DMS153 treated with DMSO at 0.1 percent for 48 hours (cell line): ENCODE results near the gene ARHGAP6.
"Not testable (repeated sequence)": the region's sequence is repeated elsewhere in the genome, so short reads cannot be mapped to it uniquely, and the experiment has no call there.

Source experiments
- DNase-seq: peaks from one replicate; lab custom pipeline; 2025; ENCODE audit not compliant: unreplicated experiment; lab: John Stamatoyannopoulos, UW

Gene ARHGAP6

GRCh38 chrX:11647138-11647537, 18.6 kb downstream of the ARHGAP6 start:
- DNase-seq: no peak

- no peak for DNase-seq
Measured at GRCh38 chrX:11641349-11642065, 24.2 kb downstream of the ARHGAP6 start.

DNA sequence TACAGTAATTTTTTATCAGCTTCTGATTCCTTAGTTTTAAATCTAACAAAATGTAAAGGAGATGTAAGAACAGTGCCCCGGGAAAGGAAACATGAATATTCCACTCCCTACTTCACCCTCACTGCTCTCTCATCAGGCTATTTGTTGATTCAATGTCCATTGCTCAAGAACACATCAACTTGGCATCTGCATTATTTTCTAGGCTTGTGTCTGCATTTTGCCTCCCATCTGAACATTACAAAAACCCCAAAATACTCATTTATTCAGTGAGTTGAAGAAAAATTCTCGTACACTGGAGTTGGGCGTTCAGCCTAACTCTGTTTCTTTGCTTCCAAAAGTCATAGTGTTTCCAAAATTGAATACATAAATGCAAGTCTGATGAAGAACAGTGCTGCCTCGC, 25.6 kb downstream of the ARHGAP6 start:
- DNase-seq: no peak

- DNase-seq: no peak
Measured at GRCh38 chrX:11632732-11633131, 33.0 kb downstream of the ARHGAP6 start.

GRCh38 chrX:11629593-11630211, 36.0 kb downstream of the ARHGAP6 start:
- DNase-seq: no peak

DNA sequence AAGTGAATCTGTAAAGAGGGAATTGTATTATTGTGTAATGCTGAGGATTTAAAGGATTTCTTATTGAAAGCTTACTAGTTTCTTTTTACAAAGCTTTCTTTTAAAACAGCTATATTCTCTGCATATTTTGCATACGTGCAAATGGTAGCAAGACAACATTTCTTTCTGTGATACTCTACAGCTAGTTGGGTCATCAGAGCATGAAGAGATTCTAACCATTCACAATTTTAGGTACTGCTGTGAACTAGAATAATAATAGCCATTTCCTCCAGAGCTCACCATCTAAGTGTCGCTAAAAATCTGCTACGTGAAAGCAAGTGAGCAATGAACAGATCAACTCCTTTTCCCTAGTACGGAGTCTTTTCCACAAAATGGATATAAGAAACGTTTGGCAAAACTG, 37.3 kb downstream of the ARHGAP6 start:
- no peak for DNase-seq

DNA sequence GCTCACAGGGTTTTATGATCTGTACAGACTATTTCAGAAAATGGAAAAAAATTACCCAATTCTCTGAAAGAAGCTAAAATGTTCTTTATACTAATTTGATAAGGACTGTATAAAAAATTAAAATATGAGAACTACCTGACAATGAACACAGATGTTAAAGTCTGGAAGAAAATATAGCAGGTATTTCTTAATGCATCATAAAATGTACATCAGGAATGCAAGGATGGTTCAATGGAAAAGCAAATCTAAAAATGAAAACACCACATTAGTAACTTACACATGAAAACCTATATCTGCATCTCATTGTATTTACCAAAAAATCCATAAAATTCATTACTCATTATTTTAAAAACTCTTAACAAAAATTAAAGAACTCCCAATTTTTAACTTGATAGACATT, 39.4 kb downstream of the ARHGAP6 start:
- DNase-seq: no peak

GRCh38 chrX:11619441-11619840, 46.3 kb downstream of the ARHGAP6 start:
- no peak for DNase-seq

DNA sequence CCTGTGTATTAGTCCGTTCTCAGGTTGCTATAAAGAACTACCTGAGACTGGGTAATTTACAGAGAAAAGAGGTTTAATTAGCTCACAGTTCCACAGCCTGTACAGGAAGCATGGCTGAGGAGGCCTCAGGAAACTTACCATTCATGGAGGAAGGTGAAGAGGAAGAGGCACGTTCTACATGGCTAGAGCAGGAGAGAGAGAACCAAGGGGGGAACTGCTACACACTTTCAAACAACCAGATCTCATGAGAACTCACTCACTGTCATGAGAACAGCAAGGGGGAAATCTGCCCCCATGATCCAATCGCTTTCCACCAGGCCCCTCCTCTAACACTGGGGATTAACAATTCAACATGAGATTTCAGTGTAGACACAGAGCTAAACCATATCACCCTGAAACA, 51.5 kb downstream of the ARHGAP6 start:
- not testable (repeated sequence) for DNase-seq

- DNase-seq: no peak
Measured at GRCh38 chrX:11611965-11612364, 53.8 kb downstream of the ARHGAP6 start.

DNA sequence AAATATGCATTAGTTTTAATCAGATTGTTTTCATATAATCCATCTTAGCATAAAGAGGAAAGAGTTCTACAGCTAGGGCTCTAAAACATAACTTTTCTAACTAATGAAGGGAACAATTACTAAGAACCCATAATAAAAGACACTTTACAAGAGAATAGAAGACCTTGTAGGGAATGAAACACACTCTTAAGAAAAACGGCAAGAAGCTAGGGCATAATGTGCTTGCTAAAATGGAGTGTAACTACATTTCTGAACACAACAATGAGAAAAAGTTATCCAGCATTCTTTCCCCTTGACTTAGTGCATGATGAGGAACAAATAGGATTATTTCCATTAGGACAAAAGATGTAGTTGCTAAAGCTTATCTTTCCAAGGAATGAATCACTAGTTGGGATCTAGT, 54.6 kb downstream of the ARHGAP6 start:
- no peak for DNase-seq

DNA sequence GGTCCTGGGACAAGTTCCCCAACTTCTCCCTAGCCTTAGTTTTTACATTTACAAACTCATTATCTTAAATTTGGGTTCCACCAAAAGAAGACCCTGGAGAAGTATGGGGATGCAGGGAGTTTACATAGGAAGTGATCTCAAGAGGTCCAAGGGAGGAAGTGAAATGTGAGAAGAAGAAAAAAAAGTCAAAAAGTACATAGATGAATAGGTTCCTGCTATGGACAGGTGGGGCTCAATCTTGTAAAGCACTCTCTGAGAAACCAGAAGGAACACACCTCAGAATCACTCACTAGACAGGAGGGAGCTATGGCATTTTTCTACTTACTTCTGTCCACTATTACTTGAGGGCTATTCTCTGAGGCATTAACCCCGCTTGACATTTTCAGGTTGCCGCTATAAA, 56.6 kb downstream of the ARHGAP6 start:
- DNase-seq: no peak

- DNase-seq: no peak
Measured at GRCh38 chrX:11606408-11606807, 59.3 kb downstream of the ARHGAP6 start.

- no peak for DNase-seq
Measured at GRCh38 chrX:11600578-11600977, 65.1 kb downstream of the ARHGAP6 start.

DNA sequence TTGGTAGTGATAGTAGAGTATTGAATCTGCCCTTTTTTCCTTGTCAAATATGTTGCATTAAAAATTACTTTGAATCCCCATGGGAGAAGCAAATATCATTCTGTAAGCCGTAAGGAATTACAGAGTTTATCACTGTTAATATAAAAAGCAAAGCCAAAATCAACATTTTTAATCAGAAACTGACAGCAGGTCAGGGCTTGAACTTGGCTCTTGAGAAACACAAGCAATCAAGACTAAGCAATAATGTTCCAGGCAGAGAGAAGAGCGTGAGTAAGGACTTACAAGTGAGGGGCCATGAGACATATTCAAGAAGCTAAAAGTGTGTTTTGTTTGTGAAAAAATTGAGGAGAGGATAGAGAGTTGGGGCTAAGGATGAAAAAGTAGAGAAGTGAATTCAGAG, 68.2 kb downstream of the ARHGAP6 start:
- DNase-seq: no peak

- no peak for DNase-seq
Measured at GRCh38 chrX:11591723-11592346, 73.9 kb downstream of the ARHGAP6 start.

GRCh38 chrX:11589641-11590040, 76.1 kb downstream of the ARHGAP6 start:
- no peak for DNase-seq

GRCh38 chrX:11588097-11588496, 77.6 kb downstream of the ARHGAP6 start:
- no peak for DNase-seq

- no peak for DNase-seq
Measured at GRCh38 chrX:11585174-11585573, 80.5 kb downstream of the ARHGAP6 start.

DNA sequence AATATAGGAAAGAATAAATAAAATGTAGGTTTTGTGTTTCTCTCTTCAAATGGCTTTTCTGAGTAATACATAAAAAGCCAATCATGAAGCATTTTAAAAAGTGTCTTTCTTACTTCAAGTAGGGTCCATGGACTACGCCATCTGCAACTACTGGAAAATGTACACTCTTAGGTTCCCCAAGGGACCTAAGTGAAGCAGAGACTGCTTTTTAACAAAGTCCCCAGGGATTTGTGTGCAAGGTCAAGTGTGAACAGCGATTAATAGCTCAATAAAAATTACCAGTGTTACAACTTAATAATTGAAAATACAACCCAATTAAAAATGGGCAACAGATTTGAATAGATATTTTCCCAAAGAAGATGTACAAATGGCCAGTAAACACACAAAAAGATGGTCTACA, 84.9 kb downstream of the ARHGAP6 start:
- no peak for DNase-seq

GRCh38 chrX:11579636-11580600, 85.8 kb downstream of the ARHGAP6 start:
- no peak for DNase-seq
